Gastrocnemius medialis (tissue), 4 donors: ENCODE measurements around the gene UBE2D4.

Source experiments
- POLR2A ChIP-seq, 2 donors: fragments of 450-650 bp; IDR thresholded peaks; one replicate each; pipeline ENCODE4 v1.6.1; 2017; ENCODE audit warnings: antibody characterized with exemption in 2 of 2, mild to moderate bottlenecking in 2 of 2, moderate library complexity in 2 of 2
- TF ChIP-seq, protein P1 (sequence below), 5 experiments: fragments of 450-650 bp in 3 of 5; fragments of 200-600 bp in 2 of 5; sonication (generic) in 2 of 5; IDR thresholded peaks in 4 of 5; conservative IDR thresholded peaks in 1 of 5; 1 replicate in 4 of 5; 2 replicates in 1 of 5; pipeline ENCODE4 v1.5.1; 2016 to 2019; ENCODE audit warnings: antibody characterized with exemption in 5 of 5, mild to moderate bottlenecking in 3 of 5, moderate library complexity in 3 of 5

DNA sequence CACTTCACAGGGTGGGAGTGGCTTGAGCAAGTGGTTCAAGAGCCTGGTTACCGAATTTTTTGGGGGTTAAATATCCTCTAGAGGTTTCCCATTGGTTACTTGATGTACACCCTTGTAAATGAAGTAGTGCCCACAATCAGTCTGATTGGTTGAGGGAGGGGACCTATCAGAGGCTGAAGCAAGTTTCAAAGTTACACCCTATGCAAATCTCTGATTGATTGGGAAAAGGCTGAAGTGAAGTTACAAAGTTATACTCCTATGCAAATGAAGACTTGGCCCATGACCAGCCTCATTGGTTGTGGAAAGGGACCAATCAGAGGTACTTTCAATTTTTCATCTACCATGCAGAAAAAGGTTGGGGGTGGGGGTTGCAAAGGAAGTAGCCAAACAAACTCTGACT is 34.7 kb downstream of the UBE2D4 start:
- TF ChIP-seq, protein P1, sequence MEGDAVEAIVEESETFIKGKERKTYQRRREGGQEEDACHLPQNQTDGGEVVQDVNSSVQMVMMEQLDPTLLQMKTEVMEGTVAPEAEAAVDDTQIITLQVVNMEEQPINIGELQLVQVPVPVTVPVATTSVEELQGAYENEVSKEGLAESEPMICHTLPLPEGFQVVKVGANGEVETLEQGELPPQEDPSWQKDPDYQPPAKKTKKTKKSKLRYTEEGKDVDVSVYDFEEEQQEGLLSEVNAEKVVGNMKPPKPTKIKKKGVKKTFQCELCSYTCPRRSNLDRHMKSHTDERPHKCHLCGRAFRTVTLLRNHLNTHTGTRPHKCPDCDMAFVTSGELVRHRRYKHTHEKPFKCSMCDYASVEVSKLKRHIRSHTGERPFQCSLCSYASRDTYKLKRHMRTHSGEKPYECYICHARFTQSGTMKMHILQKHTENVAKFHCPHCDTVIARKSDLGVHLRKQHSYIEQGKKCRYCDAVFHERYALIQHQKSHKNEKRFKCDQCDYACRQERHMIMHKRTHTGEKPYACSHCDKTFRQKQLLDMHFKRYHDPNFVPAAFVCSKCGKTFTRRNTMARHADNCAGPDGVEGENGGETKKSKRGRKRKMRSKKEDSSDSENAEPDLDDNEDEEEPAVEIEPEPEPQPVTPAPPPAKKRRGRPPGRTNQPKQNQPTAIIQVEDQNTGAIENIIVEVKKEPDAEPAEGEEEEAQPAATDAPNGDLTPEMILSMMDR (IDR thresholded peaks at IDR 0.05 in 4 of 5, conservative IDR thresholded peaks at IDR 0.05 in 1 of 5) = no peak
- no peak for TF ChIP-seq POLR2A (IDR thresholded peaks at IDR 0.05)
